Nephron progenitor cell (in vitro differentiated cells): ENCODE data around the gene MPV17L2.
A peak's percentile ranks its signal among the peaks of the same experiment; 100 is the strongest.

Experiments used
- DNase-seq: peaks from one replicate; pipeline ENCODE4 v3.0.0; 2021
- H3K27ac Mint-ChIP-seq: 2 replicates; pipeline ENCODE4 v1.8.0; 2021; ENCODE audit warnings: mild to moderate bottlenecking, moderate library complexity, mixed read lengths
- H3K27me3 Mint-ChIP-seq: 2 replicates; pipeline ENCODE4 v1.8.0; 2021; ENCODE audit warnings: mild to moderate bottlenecking, low read depth, mixed read lengths; ENCODE audit not compliant: poor library complexity
- H3K36me3 Mint-ChIP-seq: 2 replicates; pipeline ENCODE4 v1.8.0; 2021; ENCODE audit warnings: low read depth, mixed read lengths
- H3K4me1 Mint-ChIP-seq: 2 replicates; pipeline ENCODE4 v1.8.0; 2021; ENCODE audit warnings: mixed read lengths
- H3K4me3 Mint-ChIP-seq: 2 replicates; pipeline ENCODE4 v1.8.0; 2021; ENCODE audit warnings: mild to moderate bottlenecking, moderate library complexity, mixed read lengths
- H3K9me3 Mint-ChIP-seq: 2 replicates; pipeline ENCODE4 v1.8.0; 2021; ENCODE audit warnings: mild to moderate bottlenecking, moderate library complexity, mixed read lengths
- TF ChIP-seq, protein P1 (sequence below): fragments of 200-600 bp; sonication (generic); IDR thresholded peaks from 2 replicates; pipeline ENCODE4 v1.5.0; 2021; ENCODE audit warnings: antibody characterized with exemption

The MPV17L2 gene

DNA sequence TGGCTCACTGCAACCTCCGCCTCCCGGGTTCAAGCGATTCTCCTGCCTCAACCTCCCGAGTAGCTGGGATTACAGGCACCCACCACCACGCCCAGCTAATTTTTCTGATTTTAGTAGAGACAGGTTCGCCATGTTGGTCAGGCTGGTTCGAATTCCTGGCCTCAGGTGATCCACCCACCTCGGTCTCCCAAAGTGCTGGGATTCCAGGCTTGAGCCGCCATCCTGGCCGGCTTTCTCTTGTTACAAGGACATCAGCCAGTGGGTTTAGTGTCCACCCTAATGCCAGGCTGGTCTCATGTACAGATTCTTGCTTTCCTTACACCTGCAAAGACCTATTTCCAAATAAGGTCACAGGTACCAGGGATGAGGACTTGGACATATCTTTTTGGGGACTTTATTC, 33.2 kb upstream of the MPV17L2 start:
- no peaks in the 10 kb centered on the region for H3K9me3 Mint-ChIP-seq
- no peak overlapping the region for H3K4me3 Mint-ChIP-seq
- DNase-seq: no peak
- TF ChIP-seq, protein P1, sequence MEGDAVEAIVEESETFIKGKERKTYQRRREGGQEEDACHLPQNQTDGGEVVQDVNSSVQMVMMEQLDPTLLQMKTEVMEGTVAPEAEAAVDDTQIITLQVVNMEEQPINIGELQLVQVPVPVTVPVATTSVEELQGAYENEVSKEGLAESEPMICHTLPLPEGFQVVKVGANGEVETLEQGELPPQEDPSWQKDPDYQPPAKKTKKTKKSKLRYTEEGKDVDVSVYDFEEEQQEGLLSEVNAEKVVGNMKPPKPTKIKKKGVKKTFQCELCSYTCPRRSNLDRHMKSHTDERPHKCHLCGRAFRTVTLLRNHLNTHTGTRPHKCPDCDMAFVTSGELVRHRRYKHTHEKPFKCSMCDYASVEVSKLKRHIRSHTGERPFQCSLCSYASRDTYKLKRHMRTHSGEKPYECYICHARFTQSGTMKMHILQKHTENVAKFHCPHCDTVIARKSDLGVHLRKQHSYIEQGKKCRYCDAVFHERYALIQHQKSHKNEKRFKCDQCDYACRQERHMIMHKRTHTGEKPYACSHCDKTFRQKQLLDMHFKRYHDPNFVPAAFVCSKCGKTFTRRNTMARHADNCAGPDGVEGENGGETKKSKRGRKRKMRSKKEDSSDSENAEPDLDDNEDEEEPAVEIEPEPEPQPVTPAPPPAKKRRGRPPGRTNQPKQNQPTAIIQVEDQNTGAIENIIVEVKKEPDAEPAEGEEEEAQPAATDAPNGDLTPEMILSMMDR: no peak
- H3K27me3 Mint-ChIP-seq: no peaks in the 10 kb centered on the region
- H3K27ac Mint-ChIP-seq: no peak overlapping the region
- H3K4me1 Mint-ChIP-seq: peaks cover 28% of the 10 kb centered on the region
- peaks cover 20% of the 10 kb centered on the region for H3K36me3 Mint-ChIP-seq

DNA sequence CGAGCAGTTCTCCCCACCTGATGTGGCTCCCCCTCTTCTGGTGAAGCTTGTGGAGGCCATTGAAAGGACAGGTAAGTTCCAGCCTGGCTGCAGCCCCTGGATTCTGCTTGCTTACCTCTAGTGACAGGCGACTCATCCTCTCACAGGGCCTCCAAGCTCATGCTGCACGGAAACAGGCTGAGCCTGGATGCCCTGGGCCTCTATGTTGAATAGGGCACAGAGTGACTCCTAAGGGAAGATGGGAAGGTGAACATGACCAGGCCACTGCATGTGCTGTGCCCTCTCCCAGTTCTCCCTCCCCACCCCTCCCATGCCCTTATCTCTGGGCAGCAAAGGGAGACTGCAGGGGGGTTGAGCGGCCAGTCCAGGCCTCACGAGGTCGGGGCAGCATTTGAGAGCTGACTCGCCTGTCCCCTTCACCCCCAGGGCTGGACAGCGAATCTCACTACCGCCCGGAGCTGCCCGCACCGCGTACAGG, 32.5 kb upstream of the MPV17L2 start:
- DNase-seq: no peak
- H3K4me3 Mint-ChIP-seq: peak overlapping the region; percentile 16

DNA sequence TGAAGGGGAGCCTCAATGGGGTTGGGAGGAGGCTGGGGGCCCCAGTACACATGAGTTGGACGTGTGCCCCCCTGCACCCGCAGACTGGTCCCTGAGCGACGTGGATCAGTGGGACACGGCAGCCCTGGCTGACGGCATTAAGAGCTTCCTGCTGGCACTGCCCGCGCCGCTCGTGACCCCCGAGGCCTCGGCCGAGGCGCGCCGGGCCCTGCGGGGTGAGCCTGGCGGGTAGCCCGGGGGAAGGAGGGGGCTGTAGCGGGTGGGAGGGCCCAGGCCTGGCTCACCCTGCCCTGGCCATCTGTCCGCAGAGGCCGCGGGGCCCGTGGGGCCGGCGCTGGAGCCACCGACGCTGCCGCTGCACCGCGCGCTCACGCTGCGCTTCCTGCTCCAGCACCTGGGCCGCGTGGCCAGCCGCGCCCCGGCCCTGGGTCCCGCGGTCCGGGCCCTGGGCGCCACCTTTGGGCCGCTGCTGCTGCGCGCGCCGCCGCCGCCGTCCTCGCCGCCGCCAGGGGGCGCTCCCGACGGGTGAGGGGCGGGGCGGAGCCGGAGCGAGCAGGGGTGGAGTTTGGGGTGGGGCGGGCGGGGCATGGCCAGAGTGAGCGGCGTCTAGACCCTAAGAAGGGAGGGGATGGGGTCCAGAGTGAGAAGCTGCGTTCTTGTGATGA, 31.9 kb upstream of the MPV17L2 start:
- no peak overlapping the region for H3K27ac Mint-ChIP-seq
- peak overlapping the region; percentile 49 for H3K4me3 Mint-ChIP-seq
- no peaks in the 10 kb centered on the region for H3K9me3 Mint-ChIP-seq
- peak; percentile 86 for DNase-seq
- H3K27me3 Mint-ChIP-seq: no peaks in the 10 kb centered on the region
- TF ChIP-seq, protein P1: no peak
- H3K36me3 Mint-ChIP-seq: peaks cover 27% of the 10 kb centered on the region
- H3K4me1 Mint-ChIP-seq: peaks cover 27% of the 10 kb centered on the region

More for the DNA sequence above, 32.5 kb upstream of the MPV17L2 start:
- no peaks in the 10 kb centered on the region for H3K9me3 Mint-ChIP-seq
- no peaks in the 10 kb centered on the region for H3K27me3 Mint-ChIP-seq
- no peak overlapping the region for H3K27ac Mint-ChIP-seq
- H3K4me1 Mint-ChIP-seq: peaks cover 28% of the 10 kb centered on the region
- peaks cover 22% of the 10 kb centered on the region for H3K36me3 Mint-ChIP-seq
- TF ChIP-seq, protein P1: no peak

DNA sequence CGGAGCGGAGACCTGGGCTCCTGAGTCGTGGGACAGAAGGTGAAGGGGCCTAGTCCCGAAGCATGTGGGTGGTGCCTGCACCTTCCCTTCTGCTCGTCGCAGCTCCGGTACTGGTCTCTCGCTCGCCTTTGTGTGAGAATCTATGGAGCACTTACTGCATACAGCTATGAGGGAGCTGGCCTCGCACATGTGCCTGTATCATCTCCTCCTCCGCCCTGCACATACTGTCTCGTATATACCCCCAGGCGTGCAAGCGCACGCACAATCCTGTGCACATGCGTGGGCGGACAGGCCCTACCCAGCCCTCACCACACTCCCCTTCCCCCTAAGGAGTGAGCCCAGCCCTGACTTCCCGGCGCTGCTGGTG, 31.4 kb upstream of the MPV17L2 start:
- Mint-ChIP-seq H3K4me1 (peaks cover 22% of the 10 kb centered on the region), H3K4me3 (peak overlapping the region; percentile 49), H3K27ac (no peak overlapping the region), H3K36me3 (peaks cover 27% of the 10 kb centered on the region), H3K9me3 (no peaks in the 10 kb centered on the region), H3K27me3 (no peaks in the 10 kb centered on the region)
- DNase-seq: no peak
- TF ChIP-seq, protein P1: no peak

DNA sequence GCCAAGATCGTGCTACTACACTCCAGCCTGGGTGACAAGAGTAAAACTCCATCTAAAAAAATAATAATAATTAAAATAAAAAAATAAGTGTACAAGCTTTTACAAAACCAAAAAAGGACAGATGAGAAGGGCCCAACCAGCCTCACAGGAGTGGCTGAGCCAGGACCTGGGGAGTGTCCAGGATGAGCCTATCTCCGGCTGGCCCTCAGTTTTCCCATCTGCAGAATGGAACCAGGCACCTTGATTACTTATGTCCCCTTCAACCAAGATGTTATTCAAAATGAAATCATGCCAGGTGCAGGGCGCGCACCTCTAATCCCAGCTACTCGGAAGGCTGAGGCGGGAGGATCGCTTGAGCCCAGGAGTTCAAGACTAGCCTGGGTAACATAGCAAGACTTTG, 28.9 kb upstream of the MPV17L2 start:
- TF ChIP-seq, protein P1: no peak
- Mint-ChIP-seq H3K9me3 (no peaks in the 10 kb centered on the region), H3K36me3 (peaks cover 45% of the 10 kb centered on the region), H3K27ac (no peak overlapping the region), H3K4me3 (no peak overlapping the region), H3K4me1 (peaks cover 11% of the 10 kb centered on the region), H3K27me3 (no peaks in the 10 kb centered on the region)
- DNase-seq: no peak
